HG03095 (cell line): ENCODE results near the gene FBXW2.
"Not testable (repeated sequence)": the region's sequence is repeated elsewhere in the genome, so short reads cannot be mapped to it uniquely, and the experiment has no call there.

Experiments used
- ATAC-seq: cut with Tn5 transposase; IDR thresholded peaks from one replicate; pipeline ENCODE4 v1.9.1; 2021; ENCODE audit warnings: moderate library complexity; ENCODE audit not compliant: unreplicated experiment

Gene FBXW2, protein sequence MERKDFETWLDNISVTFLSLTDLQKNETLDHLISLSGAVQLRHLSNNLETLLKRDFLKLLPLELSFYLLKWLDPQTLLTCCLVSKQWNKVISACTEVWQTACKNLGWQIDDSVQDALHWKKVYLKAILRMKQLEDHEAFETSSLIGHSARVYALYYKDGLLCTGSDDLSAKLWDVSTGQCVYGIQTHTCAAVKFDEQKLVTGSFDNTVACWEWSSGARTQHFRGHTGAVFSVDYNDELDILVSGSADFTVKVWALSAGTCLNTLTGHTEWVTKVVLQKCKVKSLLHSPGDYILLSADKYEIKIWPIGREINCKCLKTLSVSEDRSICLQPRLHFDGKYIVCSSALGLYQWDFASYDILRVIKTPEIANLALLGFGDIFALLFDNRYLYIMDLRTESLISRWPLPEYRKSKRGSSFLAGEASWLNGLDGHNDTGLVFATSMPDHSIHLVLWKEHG

DNA sequence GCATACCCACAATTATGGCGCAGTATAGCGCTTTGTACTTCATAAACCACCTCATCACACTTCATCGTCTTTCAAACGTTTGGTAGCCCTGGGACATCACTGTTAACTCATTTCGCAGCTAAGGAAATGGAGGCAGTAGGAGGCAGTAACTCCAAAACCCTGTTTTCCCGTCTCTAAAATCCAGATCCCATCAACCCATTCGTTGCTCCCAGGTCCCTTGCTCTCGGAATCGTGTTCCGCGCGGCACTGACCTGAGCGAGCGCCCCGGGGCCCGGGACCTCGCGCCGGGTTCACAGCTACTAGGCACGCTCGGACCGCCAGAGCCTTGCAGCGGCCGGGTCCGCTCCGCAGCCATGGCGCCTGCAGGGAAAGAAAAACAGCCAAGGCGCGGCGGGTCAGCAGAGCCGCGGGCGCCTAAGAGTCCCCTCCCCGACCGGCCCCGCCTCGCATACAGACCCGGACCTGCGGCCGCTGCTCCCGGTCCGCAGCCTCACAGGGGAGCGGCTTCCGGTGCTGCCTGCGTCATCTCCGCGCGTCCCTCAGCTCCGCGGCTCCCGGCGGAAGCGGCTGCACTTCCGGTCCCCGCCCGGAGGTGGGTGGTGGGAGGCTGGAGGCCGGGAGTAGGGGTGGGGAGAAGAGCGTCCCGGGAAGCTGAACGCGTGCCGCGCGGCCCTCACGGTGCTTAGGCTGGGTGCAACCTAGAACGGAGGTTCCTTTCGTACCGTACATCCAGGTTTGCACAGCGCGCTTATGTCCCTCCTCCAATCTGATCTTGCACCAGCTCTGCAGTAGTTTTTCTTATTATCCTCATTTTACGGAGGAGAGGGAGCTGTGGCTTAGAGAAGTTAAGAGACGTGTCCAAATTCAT, at the start of gene FBXW2:
TSS of gene FBXW2 (minus strand) at position 519 of the 868 bp plus-strand sequence. CDS start 5,158 bp downstream, outside the sequence.
- ATAC-seq = peak; percentile 84

DNA sequence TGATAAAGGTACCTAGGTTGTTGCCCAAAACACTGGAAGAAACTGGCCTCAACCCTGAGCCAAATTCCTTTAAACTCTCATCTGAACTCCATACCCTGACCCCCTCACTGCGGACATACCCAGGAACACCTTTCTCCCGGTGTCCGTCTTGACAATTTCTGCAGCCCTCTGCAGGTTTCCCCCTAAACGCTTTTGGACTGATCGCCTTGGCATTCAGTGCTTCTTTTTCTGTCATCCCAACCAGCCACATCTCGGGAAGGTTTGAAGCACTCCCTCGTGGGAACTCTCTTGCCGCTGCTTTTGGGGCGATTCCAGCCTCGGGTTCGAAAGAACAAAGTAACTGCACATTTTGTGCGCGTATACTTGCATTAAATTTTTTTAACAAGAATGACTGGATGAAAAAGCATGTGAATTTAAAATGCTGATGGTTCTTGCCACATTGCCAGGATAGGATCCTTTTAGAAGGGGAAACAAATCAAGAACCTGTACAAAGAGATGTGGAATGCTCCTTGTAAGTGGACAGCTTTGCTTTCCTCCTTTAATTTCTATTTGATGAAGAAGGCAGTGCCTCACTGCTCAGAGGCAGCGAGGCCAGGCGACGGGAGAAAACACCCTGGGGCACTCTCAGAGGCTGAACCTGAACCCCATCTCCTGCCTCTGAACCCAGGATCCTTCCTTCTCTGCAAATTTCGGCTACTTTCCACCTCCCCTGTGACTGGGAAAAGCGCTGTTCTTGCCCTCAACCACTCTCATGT, 48.9 kb upstream of the FBXW2 start:
- ATAC-seq = no peak

DNA sequence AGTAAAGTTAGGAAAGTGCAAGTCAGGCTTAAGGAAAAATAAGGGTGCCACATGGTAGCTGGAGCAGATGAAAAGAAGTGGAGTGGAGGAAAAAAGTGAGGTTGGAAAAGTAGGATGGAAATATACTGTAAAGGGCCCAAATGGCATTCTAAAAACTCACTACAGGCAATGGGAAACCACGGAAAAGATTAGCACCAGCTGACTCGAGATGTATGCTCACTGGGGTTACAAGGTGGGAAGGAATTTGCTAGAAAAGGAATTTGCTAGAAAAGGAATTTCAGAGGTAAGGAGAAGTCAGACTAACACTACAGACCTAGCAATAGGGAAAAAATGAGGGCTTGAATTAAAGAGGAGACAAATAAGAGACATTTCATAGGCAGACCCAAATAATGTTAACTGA, 45.9 kb upstream of the FBXW2 start:
- ATAC-seq = no peak

DNA sequence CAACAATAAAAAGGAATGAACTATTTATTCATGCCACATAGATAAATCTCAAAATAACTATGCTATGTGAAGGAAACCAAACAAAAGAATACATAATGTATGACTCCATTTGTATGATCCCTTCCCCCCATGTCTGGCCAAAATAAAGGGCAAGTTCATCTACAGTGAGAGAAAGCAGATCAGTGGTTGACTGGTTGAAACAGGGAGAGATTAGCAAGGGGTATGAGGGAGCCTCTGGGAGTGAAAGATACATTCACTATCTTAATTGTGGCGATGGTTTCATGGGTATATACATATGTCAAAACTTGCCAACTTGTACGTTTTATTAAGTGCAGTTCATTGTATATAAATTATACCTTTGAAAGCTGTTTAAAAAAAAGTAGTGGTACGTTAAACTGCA, 44.7 kb upstream of the FBXW2 start:
- no peak for ATAC-seq

DNA sequence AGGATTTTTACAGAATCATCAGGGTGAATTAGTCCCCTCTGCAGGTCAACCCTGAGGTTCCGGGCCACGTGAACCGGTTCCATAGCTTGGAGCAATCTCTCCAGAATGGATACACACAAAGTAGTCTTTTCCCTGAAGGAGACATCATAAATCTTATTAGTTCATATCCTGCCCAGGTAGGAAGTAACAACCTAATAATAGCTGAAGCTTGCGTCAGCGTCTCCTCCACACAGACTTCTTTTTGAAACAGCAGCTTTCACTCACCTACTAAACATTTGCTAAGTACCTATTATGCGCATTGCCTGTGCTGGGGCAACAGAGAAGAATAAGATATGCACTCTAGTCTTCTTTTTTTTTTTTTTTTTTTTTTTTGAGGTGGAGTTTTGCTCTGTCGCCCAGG, 40.1 kb upstream of the FBXW2 start:
- no peak for ATAC-seq

DNA sequence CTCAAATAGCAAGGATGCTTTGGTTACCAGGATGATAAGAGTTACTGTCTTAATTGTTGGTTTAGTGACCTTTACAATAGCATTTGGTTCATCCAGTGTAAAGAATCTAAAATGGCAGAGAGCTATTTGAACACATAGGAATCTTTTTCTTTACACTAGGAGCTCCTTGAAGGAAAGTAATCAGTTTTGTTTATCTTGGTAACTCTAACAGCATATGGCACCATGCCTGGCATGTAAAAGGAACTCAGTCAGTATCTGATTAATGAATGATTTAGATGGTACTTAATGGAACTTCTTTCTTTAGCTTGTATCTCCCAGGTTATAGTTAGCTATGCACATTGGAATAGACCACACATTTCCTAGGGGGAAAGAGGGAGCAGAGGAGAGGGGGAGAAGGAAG, 39.6 kb upstream of the FBXW2 start:
- ATAC-seq = no peak

DNA sequence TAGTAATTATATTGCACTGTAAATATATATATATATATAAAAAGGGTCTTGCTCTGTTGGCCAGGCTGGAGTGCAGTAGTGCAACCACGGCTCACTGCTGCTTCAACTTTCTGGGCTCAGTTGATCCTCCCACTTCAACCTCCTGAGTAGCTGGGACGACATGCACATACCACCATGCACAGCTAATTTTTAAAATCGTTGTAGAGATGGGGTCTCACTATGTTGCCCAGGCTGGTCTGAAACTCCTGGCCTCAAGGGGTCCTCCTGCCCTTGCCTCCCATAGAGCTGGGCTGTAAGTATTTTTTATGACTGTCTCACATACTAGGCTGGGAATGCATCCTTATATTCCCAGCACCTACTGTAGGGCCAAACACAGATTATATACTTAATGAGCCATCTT, 37.6 kb upstream of the FBXW2 start:
- no peak for ATAC-seq

DNA sequence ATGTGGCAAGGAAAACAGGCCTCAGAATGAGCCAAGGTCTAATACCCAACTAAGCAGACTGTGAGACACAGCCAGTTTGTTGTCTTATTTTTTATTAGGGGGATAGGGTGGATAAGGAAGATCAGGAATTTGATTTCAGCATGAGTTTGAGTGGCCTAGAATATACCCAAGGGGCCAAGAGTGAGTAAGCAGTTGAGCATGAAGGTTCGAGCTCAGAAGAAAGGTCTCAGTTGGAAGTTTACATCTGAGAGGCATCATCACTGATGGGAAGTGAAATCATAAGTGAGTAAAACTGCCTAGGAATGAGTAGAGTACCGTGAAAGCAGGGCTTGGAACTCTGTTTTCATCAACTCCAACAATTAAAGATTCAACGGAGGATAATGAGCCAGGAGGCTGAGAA, 36.9 kb upstream of the FBXW2 start:
- no peak for ATAC-seq

DNA sequence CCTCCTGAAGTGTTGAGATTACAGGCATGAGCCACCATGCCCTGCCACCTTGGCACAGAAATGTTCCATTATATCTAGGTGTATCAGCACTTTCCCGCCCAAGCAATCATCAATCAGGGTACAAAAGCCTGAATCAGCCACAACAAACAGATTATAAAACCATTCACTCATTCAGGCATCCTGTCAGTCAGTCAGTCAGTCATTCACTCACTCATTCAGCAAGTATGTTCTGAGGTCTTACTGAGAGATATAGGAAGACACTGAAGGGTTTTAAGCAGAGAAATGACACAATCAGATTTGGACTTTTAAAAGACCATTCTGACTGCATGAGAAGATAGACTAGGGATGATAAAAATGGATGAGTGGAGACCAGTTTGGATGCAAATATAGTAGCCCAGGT, 36.4 kb upstream of the FBXW2 start:
- no peak for ATAC-seq

DNA sequence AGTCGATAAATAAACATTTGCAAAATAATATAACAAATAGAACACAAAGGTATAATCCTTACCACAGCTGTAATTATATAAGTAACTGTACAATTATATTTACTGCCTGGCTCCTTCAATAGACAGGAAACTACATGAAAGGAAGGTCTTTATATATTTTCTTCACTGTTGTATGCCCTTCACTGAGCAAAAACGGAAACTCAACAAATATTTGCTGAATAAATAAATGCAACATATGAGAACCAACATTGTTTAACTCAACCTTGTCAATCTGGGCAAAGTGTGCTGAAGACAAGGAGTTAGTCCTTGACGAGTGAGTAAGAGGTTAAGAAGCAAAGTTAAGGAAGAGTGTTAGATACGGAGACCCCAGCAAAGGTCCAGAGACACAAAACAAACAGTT, 26.9 kb upstream of the FBXW2 start:
- no peak for ATAC-seq

DNA sequence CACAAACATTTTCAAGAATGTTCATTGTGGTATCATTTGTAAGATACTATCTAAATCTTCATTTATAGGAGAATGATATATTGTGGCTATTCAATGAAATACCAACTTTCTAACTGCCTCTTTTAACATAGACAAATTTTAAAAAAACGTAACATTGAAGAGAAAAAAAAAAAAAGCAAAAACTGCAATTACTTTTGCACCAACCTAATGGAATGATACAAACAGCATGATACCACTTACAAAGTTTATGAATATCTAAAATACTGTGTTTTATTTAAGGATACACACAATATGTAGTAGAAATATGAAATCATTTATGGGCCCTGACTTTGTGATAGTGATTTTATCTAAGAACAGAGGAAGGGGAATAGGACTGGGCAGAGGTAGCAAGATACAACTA, 25.4 kb upstream of the FBXW2 start:
- no peak for ATAC-seq

DNA sequence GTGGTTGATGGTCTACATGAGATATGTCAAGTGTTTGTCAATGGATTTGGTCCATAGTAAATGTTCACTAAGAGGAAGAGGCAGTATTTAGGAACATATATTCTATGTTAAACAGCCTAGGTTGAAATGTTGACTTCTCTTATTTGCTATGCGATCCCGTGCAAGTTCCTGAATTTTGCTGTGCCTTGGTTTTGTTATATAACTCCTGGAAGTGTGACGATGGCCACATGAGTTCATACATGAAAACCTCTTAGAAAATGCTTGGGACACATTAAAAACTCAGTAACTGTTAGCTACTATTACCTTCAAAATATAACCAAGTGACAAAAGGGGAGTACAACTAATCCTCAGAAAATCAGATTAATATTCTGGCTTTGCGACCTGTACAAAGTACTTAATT, 21.9 kb upstream of the FBXW2 start:
- ATAC-seq = no peak

DNA sequence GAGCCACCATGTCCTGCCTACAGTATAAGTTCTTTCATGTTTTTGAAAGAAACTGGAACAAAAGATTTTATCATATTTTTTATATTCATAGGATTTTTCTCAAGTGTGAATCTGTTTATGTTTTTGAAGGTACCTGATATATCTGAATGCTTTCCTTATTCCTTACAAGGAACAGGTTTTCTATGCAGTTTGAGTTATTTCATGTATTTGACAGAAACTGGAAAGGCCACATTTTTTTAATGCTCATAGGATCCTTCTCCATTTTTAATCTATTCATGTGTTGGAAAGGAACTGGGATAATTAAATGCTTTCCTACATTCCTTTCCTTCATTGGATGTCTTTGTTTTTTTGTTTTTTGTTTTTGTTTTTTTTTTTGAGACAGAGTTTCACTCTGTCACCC, 15.7 kb upstream of the FBXW2 start:
- no peak for ATAC-seq

DNA sequence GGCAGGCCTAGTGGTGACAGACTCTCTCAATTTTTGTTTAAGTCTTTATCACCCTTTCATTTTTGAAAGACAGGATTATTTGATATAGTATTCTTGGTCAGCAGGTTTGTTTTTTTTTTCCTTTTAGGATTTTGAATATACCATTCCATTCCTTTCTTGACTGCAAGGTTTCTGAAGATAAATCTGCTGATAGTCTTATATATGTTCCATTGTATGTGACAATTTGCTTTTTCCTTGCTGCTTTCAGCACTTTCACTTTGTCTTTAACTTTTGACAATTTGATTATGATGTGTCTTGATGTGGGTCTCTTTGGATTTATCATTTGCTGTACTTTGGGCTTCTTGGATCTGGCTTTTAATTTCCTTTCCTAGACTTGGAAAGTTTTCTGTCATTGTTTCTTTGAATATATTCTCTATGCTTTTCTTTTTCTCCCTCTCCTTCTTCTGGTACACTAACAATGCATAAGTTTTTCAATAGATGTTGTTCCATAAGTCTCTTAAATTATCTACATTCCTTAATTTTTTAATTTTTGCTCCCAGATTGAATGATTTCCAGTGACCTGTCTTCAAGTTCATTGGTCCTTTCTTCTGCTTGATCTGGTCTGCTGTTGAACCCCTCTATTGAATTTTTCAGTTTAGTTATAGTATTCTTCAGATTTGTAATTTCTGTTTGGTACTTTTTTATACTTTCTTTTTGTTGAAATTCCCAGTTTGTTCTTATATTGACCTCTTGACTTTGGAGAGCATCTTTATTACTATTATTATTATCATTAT, 14.6 kb upstream of the FBXW2 start:
- ATAC-seq = no peak

DNA sequence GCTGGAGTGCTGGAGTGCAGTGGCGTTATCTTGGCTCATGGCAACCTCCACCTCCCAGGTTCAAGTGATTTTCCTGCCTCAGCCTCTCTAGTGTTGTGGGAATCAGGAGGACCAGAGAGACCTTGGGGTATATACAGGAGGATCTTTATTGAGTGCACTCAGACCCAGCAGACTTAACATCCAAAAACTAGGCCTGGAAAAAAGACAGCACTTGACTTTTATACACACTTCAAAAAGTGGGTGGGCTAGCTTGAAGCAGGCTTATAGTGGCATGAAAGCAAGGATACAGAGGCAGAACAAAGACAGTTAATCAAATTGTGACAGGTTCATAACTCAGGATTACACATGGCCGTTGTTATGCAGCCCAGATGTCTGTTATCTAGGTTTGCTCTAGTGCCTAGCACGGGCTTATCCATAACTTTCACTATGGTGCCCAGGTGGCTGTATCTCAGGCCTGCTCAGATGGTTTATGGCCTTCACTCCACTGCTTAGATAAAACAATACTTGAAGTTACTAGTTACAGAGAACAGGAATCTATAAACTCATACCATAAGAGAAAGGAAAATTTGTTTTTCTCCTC, 11.7 kb upstream of the FBXW2 start:
- ATAC-seq = not testable (repeated sequence)

DNA sequence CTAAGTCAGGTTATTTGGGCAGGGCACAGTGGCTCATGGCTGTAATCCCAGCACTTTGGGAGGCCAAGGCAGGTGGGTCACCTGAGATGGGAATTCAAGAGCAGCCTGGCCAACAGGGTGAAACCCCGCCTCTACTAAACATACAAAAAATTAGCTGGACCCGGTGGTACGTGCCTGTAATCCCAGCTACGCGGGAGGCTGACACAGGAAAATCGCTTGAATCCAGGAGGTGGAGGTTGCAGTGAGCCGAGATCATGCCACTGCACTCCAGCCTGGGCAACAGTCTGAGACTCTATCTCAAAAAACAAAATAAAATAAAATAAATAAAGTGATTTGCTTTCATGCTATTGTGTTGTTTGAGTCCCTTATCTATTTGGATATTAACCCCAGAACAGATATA, 8.2 kb upstream of the FBXW2 start:
- no peak for ATAC-seq

DNA sequence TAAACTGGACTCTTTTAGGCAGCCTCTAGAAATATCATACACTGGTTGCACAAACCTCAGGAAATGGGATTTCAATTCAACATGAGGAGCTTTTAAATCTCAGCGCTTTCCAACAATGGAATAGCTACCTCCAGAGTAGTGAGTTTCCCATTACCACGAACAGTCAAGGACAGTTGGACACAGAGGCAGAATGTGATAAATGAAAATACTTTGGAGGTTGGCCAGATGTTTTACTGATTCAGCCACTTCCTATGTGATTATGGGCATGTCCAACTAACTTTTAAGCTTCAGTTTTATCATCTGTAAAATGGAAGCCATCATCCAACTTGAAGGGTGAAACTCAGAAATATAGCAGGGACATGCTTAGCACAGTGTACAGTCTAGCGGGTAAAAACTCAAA, 2.1 kb downstream of the FBXW2 start:
- ATAC-seq = no peak

DNA sequence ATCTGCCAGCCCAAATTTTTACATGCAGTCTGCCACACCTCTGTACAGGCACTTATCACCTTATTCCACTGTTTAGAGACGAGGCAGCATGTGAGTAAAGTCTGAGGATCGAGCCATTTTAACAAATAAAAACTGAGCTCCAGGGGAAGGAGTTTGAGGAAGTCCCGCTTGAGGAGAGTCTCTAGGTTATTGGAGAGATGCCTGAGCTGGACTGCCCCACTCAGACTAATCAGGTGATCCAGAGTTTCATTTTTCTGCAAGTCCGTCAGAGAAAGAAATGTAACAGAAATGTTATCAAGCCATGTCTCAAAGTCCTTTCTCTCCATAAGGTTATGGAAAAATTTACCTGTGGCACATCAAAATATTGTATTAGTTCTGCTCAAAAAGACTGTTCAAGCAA, 5.3 kb downstream of the FBXW2 start:
- ATAC-seq = no peak

DNA sequence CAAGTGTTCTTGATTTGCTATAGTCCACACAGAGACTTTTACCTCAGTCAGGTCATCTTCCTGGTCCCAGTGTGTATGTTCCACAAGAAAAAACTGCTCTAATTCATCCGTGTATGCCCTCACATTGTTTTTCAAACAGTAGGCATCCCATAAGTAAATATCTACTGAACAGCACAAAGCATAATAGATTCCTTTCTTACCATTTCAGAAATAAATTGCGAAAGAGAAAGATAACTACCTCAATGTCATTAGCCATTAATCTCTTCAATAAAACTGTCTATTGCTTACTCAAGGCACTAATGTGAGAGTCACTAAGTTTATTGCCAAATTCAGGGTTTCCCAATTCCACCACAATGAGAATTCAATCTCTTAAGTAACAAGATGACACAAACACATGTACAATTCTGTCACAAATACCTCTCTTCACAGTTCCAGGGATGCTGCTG, 9.6 kb downstream of the FBXW2 start:
- ATAC-seq = no peak

DNA sequence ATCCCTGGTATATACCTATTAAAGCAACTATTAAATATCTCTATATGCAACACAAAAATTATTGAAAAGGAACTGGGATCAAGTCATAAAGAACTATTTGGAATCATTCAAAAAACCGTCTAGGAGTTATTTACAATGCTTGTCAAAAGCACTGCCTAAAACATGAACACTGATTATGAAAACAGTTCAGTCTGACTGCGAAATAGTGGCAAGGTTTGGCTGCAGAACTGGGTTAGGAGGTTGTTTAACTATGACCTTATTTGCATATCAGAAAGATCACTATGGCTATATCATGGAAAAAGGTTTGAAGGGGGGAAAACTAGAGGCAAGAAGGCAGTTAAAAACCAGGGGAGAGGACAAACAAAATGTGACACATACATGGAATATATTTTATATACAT, 12.0 kb downstream of the FBXW2 start:
- no peak for ATAC-seq
